ENCODE results near the gene MMS19.
"Not testable (repeated sequence)": the region's sequence is repeated elsewhere in the genome, so short reads cannot be mapped to it uniquely, and the experiment has no call there.

The MMS19 gene

DNA sequence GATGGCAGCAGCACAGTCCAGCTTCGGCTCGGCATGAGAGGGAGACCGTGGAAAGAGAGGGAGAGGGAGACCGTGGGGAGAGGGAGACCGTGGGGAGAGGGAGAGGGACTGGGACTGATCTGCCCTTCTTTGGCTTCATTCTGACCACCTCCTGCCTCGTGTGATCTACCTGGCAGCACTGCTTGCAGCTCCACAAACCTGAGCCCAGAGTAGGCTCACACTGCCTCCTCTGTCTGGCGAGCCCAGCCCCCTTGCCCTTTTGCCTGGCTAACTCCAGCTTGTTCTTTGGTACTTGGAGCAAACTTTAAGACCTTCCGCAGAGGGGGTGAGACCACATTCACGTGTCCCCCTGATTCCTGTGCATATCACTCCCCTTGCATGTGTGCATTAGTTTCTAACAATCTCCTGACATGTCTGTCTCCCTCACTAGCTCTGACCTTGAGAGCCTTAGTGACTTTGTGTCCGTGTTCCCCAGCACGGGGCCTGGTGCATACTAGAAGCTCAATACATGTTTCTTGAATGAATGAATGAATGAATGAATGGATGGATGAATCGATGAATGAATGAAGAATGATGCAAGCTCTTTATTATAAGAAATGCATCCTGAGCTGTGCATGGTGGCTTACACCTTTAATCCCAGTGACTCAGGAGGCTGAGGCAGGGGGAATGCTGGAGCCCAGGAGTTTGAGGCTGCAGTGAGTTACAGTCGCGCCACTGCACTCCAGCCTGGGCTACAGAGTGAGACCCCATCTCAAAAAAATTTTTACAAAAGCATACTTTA lies 31.7 kb upstream of the MMS19 start:
- DNase-seq (ENCODE audit: low read depth in 2 of 2) = no peak

DNA sequence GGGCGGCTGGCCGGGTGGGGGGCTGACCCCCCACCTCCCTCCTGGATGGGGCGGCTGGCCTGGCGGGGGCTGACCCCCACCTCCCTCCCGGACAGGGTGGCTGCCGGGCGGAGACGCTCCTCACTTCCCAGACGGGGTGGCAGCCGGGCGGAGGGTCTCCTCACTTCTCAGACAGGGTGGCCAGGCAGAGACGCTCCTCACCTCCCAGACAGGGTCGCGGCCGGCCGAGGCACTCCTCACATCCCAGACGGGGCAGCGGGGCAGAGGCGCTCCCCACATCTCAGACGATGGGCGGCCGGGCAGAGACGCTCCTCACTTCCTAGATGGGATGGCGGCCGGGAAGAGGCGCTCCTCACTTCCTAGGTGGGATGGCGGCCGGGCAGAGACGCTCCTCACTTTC lies 30.7 kb upstream of the MMS19 start:
- not testable (repeated sequence) for DNase-seq (ENCODE audit: low read depth in 2 of 2)

DNA sequence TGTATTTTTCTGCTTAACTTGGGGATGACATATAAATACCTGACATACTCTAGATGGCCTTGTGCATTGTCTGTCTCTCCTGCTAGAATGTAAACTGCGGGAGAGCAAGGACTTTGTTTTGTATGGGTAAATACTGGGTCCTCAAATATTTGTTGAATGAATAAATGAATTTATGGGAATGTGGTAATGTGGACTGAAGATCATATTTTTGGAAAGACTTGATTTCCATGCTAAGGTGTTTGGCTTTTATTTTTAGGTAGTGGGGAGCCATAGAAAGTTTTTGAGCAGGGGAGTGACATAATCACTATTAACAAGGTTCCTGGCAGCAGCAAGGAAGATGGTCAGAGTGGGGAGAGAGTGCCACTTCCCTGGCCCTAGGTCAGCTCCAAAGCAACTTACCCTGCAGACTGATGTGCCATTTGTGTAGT lies 27.5 kb upstream of the MMS19 start:
- no peak for DNase-seq (ENCODE audit: low read depth in 2 of 2)

DNA sequence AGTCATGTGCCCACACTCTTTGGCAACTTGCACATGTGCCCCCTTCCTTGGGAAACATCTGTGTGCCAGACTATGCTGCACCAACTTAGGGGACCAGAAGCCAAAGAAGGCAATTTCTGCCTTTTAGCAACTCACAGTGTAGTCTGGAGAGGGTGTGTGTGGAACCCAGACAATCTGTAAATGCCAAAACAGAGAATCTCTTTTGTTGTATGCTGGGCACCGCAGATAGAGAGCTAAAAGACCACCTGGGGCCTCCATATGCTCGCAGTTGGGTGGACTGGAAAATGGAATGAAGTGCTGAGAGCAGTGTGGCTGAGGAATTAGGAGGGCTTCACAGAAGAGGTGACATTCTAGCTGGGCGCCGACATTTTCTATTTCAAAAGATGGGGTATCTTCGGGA lies 26.9 kb upstream of the MMS19 start:
- no peak for DNase-seq (ENCODE audit: low read depth in 2 of 2)

DNA sequence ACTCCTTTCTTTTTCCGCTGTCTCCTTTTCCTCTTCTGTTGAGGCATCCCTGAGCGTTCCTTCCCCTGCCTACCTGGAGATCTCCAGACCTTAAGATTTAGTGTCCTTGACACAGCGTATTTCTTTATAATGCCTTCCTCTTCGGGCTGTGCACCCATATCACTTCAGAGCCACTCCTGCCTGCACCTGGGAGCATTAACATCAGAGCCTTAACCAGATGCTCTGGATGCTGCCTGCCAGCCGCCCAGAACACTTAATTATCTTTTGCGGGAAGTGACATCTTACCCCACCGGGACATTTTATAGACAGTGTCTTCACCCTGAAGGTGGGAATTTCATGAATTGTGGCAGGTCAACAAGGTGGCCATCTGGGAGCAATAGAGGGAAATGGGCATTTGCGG lies 24.7 kb upstream of the MMS19 start:
- no peak for DNase-seq (ENCODE audit: low read depth in 2 of 2)

DNA sequence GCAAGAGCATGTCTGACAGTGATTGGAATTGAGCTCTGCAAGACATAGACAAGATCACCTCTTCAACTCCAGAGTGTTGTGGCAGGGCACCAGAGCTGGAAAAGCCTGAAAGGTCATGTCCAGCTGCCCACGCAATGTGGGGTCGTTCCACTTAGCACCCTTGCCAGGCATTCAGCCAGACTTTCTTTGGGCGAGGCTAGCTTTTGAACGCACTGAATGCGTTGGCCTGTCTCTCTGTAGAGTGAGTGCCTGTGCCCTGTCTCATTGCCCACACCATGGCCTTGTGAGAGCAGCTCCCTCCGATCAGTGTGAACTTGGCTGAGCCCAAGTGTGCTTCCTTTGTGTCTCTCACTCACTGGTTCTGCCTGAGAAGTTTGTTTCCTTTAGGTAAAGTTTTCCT lies 23.8 kb upstream of the MMS19 start:
- DNase-seq (ENCODE audit: low read depth in 2 of 2) = no peak

DNA sequence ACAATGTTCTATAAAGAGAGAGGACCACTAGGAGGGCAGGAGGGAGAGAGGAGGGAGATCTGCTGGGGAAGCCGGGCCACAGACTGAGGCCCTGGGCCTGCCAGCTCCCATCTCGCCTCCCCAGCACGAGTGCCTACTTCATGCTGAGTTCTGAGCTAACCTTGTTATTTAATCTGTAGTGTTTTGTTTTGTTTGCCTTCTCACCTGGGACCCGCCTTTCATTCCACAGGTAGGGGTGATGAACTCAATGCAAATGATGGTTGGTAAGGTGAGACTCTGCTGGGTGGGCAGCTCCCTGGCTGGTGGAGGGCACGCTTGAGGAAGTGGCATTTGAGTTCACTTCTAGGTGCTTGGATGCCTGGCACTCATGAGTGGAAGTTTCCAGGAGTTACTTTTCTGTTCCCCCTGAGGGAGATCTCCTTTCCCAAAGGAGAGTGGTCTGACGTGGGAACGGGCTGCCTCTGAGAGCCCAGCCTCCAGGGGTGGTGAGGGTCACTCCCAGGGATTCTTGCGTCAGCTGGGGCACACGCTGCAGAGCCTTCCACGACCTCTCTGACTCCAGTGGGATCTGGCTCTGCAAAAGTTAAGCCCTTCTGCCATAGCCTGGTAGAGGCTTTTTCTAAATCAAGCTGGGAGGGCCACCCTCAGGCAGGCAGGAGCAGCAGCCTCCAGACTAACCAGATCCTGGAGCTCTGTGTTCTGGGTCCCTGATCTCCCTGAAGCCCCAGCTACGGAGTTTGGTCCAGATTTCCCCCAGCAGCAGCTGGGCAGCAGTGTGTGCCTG lies 22.9 kb upstream of the MMS19 start:
- no peak for DNase-seq (ENCODE audit: low read depth in 2 of 2)

DNA sequence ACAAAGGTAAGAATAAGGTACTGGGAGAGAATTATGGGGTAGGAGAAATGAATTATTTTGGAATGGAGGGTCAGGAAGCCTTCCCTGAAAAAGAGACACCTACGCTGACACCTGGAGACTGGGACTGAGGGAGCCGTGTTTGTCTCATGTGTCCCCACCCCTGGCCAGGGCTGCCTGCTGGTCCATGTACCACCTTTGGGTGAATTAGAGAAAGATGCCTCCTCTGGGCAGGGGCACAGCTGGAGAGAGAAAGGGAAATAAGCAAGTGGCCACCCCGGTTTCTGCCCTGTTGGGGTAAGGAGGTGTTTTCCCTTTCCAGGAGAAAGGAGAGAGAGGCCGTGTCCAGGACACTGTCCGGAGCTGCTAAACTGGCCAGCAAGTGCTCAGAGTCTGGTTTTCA lies 22.3 kb upstream of the MMS19 start:
- no peak for DNase-seq (ENCODE audit: low read depth in 2 of 2)

DNA sequence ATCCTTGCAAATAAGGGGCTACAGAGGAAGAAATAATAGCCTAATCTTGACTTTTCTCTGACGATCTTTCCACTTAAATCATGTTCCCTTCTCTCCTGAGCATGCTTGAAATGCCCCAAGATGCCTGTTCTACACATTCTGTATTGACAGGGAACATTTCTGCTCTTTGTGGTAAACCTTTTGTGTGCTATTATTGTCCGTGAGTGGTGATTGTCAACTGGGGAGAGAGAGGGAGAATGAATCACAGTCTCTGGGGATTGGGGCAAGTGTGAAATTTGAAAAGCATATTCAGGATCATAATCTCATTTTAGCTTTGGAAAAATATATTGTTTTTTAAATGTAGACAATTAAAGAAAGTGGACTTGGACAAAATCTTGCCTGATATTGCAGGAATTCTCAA lies 21.1 kb upstream of the MMS19 start:
- DNase-seq (ENCODE audit: low read depth in 2 of 2) = no peak

DNA sequence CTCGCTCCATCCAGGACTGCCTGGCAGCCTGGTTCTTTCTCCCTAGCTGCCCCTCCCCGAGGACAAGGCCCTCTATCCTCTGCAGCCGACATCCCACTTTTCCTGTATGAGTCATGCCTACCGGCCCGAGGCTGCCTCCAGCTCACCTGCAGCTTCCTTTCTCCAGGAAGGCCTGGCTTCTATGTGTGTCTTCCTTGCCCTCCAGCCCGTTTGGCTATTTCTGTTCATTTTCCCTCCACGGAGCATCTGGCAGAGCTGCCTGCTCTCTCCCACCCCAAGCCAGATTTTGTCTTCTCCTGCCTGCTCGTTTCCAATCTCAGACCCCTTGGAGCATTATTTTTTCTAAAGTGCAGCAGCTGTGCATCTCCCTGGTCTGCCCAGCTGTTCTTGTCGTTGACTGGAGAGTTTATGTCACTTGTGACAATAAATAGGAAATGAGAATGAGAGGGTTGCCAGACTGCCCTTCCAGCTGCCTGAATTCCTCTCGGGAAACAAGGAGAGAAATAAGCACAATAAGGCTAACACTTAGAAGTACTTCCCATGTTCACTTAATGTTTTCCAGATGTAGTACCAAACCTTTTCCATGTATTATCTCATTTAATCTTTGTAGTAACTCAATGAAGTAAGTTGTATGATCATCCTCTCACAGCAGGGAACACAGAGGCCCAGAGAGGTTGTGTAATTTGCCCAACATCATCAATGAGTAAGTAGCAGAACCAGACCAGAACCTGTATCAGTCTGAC lies 20.2 kb upstream of the MMS19 start:
- DNase-seq (ENCODE audit: low read depth in 2 of 2) = no peak

DNA sequence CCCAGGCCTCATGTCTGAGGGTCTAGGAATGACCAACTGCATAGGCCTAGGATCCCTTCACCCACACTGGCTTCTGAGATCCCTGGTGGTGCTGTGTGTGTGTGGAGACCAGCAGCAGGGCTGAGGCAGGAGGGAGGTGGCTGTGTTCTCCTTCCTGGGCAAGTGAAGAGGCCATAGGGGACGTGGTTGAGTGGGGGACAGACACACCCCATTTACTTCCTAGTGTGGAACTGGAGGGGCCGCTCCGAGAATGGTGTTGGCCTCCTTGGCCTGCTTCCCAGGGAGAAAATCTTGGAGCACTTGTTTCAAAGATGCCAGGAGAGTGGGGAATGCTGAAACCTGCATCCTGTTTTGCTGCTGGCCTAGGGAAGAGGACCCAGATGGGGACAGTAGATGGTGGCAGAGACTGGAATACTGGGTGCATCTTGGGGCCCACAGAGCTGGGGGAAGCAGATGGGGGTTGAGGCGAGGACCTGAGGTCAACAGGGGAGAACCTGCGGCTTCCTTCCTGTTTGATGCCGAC lies 19.6 kb upstream of the MMS19 start:
- DNase-seq (ENCODE audit: low read depth in 2 of 2) = no peak

DNA sequence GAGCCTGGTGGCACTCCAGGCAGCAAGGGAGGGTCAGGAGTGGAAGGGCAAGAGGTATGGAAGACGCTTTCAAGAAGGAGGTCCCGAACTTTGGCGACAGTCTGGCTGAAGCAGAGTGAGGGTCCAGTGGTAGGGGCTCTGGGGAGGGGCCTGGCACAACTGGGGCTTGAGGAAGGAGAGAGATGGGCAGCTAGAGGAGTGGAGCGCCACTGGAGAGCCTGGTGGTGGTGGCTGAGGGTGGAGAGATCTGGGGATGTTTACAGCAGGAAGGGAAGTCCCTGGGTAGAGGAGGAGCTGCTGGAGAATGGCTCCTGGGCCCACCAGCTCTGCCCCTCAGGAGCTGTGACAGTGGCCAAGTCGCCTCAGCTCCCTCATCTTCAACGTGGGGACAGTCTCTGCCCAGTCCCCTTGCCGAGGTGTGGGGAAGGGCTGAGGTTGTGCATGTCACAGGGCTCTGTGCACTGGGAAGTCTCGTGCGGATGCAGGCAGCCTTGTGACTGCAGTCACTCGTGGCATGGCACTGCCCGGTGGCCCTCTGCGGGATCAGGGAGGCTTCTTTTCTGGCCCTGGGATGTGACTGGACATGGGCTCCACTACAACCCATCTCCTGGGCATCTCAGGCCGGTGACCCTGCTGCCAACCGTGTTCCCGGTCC lies 19.0 kb upstream of the MMS19 start:
- DNase-seq (ENCODE audit: low read depth in 2 of 2) = no peak

DNA sequence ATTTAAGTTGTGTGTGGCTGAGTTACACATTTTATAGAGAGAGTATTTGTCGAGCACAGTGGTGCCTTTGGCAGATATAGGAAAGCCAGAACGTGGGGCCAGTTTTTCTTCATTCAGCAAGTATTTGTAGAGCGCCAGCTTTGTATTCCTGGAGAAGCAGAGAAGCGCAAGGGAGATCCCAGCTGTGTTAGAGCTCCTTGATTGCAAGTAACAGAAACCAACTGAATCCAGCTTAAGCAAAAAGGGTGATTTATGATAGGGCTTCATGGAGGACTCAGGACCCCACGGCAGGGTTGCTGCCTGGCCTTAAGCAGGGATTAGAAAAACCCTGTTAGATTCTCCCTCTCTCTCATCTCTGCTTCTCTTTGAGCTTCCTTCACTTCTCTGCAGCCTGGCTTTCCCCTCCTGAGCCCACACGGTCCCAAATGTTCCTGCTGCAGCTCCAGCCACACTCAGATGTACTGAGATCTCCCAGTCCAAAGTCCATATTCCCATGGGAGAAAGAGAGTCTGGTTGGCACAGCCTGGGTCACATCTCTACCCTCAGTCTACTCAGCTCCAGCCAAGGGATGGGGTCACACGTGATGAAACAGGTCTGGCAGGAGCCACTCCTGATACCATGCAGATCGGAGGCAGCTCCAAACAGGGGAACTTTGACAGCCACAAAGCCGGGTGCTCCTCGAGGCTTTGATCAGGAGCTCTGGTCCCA lies 17.2 kb upstream of the MMS19 start:
- DNase-seq (ENCODE audit: low read depth in 2 of 2) = no peak

DNA sequence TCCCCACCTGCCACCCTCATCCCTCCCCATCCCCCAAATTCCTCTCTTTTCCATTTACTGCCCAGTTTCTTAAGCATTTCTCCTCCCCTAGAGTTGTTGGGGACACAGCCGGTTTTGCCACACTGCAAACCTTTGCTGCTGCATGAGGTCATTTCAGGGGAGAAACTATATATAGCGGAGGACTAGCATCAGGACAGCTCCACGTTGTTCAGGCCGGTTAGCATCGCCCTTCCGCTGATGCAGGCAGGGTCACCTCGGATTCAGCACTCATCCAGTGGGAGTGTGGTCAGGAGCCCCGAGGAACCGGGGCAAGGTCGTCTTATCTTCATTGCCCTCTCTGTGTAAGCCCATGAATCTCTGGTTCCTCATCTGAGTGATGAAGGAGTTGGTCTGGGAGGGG lies 16.1 kb upstream of the MMS19 start:
- DNase-seq (ENCODE audit: low read depth in 2 of 2) = no peak

DNA sequence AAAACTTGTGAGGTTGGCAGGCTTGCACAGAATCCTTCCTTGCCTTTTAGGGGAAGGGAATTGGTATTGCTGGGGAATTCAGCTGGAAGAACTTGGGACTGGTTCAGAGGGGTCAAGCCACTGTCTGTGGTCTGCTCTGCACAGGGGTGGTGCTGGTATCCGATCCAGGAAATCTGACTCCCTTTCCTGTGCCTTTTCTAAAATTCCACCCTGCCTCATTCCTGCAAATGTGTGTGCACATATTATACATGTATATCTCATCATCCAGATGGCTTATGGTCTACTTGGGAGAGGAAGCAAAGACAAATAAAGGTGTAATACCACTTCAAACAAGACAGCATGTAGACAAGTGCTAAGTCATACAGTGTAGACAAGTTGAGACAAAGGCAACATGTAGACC lies 14.8 kb upstream of the MMS19 start:
- no peak for DNase-seq (ENCODE audit: low read depth in 2 of 2)

DNA sequence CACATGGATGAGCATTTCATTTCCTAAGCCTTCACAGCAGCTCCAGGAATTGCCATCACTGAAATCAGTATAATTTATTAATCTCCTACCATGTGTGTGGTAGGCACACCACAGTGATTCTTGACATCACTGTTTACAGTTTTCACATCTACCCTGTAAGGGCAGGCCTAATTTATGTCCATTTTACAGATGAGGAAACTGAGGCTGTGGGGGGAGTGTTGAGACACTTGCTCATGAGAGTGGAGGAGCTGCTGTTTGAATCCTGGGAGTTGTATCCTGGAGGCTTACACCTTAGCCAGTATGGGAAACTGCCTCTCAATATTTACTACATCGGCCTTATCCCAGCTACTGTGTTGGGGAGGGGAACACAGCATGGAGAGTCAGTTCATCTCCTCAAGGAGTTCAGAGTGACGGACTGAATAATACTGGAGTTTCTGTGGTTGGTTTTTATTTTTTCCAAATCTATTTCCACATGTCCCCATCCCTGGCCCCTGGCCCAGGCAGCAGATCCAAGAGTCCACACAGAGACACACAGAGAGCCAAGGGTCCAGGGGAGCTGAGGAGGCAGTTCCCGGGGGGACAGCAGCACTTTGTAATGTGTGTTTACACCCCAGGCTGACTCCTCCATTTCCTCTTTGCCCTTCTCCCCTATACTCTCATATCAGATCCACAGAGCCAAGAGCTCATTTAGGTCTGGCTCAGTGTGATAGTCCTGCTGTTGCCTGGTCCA lies 13.7 kb upstream of the MMS19 start:
- DNase-seq (ENCODE audit: low read depth in 2 of 2) = no peak

DNA sequence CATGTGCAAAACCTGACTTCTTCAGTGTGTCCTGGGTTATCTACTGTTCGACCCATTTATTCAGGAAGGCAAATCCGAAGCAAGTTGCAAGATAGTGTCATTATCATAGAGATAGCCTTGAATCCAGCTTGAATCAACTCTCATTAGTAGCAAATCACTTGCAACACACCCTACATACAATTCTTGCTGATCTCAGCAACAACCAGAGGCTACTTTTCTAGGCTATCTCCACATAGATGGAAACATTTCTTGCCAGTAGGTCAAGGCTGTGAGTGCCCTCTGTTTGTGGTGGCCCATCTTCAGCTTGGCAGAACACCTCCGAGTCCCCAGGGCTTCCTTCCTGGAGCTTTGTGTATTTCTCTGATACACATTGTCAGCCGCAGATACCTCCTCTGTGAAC lies 12.5 kb upstream of the MMS19 start:
- no peak for DNase-seq (ENCODE audit: low read depth in 2 of 2)

DNA sequence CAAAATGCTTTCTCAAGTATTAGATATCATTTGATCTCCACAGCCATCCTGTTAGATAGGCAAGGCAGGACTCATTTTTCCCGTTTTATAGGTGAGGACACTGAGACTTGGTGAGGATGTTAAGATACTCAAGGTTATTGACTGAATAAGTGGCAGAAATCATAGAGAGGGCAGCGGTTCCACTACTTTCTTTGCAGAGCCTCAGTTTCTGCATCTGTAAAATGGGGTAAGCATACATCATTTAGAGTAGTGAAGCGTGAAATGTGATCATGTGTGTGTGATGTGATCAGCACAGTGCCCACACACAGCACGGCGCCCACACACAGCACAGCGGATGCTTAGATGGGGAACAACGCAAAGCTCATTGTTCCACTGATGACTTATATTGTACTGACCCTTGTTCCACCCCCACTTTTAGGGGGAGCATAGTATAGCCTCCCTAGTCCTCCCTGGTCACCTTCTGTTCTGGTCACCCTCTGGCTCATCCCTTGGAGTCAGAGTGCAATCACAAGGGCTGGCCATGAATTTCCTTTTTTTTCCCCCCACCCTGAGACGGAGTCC lies 11.0 kb upstream of the MMS19 start:
- no peak for DNase-seq (ENCODE audit: low read depth in 2 of 2)

DNA sequence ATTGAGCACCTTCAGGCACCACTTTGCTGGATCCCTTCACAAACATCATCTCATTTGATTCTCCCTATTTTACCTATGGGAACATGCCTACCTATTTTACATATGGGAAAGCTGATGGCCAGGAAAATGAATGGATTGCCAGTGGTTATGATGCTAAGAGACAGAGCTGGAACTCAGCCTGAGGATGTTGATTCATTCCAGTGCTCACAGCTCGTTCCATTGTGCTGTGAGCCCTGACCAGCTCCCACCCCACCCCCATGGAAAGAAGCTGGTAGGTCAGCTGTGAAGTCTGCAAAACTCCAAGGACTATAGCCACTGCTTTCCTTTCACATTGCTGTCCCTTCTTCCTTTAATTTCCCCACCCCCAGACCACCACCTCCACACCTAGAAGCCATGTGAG lies 10.1 kb upstream of the MMS19 start:
- DNase-seq (ENCODE audit: low read depth in 2 of 2) = no peak
